Measurements from ENCODE around the gene AGK.

- TF ChIP-seq, protein P1, sequence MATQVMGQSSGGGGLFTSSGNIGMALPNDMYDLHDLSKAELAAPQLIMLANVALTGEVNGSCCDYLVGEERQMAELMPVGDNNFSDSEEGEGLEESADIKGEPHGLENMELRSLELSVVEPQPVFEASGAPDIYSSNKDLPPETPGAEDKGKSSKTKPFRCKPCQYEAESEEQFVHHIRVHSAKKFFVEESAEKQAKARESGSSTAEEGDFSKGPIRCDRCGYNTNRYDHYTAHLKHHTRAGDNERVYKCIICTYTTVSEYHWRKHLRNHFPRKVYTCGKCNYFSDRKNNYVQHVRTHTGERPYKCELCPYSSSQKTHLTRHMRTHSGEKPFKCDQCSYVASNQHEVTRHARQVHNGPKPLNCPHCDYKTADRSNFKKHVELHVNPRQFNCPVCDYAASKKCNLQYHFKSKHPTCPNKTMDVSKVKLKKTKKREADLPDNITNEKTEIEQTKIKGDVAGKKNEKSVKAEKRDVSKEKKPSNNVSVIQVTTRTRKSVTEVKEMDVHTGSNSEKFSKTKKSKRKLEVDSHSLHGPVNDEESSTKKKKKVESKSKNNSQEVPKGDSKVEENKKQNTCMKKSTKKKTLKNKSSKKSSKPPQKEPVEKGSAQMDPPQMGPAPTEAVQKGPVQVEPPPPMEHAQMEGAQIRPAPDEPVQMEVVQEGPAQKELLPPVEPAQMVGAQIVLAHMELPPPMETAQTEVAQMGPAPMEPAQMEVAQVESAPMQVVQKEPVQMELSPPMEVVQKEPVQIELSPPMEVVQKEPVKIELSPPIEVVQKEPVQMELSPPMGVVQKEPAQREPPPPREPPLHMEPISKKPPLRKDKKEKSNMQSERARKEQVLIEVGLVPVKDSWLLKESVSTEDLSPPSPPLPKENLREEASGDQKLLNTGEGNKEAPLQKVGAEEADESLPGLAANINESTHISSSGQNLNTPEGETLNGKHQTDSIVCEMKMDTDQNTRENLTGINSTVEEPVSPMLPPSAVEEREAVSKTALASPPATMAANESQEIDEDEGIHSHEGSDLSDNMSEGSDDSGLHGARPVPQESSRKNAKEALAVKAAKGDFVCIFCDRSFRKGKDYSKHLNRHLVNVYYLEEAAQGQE (IDR thresholded peaks at IDR 0.05; ENCODE audit: unreplicated experiment): no peak
- TF ChIP-seq, protein P2, sequence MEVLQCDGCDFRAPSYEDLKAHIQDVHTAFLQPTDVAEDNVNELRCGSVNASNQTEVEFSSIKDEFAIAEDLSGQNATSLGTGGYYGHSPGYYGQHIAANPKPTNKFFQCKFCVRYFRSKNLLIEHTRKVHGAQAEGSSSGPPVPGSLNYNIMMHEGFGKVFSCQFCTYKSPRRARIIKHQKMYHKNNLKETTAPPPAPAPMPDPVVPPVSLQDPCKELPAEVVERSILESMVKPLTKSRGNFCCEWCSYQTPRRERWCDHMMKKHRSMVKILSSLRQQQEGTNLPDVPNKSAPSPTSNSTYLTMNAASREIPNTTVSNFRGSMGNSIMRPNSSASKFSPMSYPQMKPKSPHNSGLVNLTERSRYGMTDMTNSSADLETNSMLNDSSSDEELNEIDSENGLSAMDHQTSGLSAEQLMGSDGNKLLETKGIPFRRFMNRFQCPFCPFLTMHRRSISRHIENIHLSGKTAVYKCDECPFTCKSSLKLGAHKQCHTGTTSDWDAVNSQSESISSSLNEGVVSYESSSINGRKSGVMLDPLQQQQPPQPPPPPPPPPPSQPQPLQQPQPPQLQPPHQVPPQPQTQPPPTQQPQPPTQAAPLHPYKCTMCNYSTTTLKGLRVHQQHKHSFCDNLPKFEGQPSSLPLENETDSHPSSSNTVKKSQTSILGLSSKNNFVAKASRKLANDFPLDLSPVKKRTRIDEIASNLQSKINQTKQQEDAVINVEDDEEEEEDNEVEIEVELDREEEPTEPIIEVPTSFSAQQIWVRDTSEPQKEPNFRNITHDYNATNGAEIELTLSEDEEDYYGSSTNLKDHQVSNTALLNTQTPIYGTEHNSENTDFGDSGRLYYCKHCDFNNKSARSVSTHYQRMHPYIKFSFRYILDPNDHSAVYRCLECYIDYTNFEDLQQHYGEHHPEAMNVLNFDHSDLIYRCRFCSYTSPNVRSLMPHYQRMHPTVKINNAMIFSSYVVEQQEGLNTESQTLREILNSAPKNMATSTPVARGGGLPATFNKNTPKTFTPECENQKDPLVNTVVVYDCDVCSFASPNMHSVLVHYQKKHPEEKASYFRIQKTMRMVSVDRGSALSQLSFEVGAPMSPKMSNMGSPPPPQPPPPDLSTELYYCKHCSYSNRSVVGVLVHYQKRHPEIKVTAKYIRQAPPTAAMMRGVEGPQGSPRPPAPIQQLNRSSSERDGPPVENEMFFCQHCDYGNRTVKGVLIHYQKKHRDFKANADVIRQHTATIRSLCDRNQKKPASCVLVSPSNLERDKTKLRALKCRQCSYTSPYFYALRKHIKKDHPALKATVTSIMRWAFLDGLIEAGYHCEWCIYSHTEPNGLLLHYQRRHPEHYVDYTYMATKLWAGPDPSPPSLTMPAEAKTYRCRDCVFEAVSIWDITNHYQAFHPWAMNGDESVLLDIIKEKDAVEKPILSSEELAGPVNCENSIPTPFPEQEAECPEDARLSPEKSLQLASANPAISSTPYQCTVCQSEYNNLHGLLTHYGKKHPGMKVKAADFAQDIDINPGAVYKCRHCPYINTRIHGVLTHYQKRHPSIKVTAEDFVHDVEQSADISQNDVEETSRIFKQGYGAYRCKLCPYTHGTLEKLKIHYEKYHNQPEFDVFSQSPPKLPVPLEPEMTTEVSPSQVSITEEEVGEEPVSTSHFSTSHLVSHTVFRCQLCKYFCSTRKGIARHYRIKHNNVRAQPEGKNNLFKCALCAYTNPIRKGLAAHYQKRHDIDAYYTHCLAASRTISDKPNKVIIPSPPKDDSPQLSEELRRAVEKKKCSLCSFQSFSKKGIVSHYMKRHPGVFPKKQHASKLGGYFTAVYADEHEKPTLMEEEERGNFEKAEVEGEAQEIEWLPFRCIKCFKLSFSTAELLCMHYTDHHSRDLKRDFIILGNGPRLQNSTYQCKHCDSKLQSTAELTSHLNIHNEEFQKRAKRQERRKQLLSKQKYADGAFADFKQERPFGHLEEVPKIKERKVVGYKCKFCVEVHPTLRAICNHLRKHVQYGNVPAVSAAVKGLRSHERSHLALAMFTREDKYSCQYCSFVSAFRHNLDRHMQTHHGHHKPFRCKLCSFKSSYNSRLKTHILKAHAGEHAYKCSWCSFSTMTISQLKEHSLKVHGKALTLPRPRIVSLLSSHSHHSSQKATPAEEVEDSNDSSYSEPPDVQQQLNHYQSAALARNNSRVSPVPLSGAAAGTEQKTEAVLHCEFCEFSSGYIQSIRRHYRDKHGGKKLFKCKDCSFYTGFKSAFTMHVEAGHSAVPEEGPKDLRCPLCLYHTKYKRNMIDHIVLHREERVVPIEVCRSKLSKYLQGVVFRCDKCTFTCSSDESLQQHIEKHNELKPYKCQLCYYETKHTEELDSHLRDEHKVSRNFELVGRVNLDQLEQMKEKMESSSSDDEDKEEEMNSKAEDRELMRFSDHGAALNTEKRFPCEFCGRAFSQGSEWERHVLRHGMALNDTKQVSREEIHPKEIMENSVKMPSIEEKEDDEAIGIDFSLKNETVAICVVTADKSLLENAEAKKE (CRISPR knock-in tag; IDR thresholded peaks at IDR 0.05): no peak
- TF ChIP-seq ZNF114 (CRISPR knock-in tag; IDR thresholded peaks at IDR 0.05) (no peak), CTCF (conservative IDR thresholded peaks at IDR 0.05; ENCODE audit: low read depth in 2 of 2) (no peak), EZH2 (IDR thresholded peaks at IDR 0.05; ENCODE audit: low read depth, unreplicated experiment) (no peak), CREB1 (CRISPR knock-in tag; IDR thresholded peaks at IDR 0.05; ENCODE audit: low read depth) (no peak), POLR2AphosphoS5 (IDR thresholded peaks at IDR 0.05; ENCODE audit: low read depth) (no peak), EZH2phosphoT487 (IDR thresholded peaks at IDR 0.05; ENCODE audit: unreplicated experiment) (no peak), NANOG (IDR thresholded peaks at IDR 0.05; ENCODE audit: borderline replicate concordance) (no peak), JUNB (IDR thresholded peaks at IDR 0.05; ENCODE audit: unreplicated experiment) (no peak)
Measured at GRCh38 chr7:141675436-141676215, 124.4 kb downstream of the AGK start.
